NCI-H2227 (cell line): Measurements from ENCODE around the gene IPO8.
"Not testable (repeated sequence)": the region's sequence is repeated elsewhere in the genome, so short reads cannot be mapped to it uniquely, and the experiment has no call there.

Experiments
- DNase-seq: peaks from one replicate; lab custom pipeline; 2025; ENCODE audit not compliant: unreplicated experiment; lab: John Stamatoyannopoulos, UW

IPO8 gene

DNA sequence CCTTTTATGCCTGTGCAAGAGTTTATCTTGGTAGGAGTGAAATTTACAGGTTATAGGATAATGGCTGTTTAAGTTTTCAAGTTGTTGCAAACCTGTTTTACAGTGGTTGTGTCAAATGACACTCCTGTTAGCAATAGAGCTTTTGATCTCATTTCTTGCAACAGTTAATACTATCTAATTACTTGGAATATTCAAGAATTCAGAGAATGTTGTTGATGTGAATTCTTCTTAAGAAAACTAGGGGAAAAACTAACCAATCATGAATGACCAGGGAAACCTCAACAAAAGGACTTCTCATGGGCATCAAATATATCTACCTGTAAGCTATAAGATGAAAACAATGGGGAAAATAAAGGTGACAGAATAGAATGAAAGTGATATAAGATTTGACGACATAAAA is 85.0 kb downstream of the IPO8 start:
- DNase-seq, result no peak

GRCh38 chr12:30609819-30610218 is 85.8 kb downstream of the IPO8 start:
- not testable (repeated sequence) for DNase-seq

DNA sequence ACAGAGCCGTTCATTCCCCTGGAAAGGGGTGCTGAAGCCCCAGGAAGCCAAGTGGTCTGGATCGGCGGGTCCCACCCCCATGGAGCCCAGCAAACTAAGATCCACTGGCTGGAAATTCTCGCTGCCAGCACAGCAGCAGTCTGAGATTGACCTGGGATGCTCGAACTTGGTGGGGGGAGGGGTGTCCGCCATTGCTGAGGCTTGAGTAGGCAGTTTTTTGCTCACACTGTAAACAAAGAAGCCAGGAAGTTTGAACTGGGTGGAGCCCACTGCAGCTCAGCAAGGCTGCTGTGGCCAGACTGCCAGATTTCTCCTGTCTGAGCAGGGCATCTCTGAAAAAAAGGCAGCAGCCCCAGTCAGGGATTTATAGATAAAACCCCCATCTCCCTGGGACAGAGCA is 91.4 kb downstream of the IPO8 start:
- not testable (repeated sequence) for DNase-seq

DNA sequence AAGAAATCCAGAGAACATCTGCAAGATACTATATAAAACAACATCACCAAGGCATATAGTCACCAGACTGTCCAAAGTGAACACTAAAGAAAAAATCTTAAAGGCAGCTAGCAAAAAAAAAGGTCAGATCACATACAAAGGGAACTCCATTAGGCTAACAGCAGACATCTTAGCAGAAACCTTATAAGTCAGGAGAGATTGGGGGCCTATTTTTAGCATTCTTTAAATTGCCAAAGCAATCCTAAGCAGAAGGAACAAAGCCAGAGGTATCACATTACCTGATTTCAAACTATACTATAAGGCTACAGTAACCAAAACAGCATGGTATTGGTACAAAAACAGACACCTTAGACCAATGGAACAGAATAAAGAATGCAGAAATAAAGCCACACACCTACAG is 92.5 kb downstream of the IPO8 start:
- DNase-seq, result no peak

DNA sequence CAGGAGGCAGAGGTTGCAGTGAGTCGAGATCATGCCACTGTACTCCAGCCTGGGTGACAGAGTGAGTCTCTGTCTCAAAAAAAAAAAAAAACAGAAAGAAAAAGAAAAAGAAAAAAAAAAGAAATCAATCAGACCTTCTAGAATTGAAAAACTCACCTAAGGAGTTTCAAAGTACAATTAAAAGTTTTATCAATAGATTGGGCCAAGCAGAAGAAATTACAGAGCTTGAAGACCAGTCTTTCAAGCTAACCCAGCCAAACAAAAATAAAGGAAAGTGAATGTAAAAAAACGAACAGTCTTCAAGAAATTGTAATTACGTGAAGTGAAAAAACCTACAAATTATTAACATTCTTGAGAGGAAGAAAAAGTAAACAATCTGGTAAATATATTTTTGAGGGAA is 93.0 kb downstream of the IPO8 start:
- no peak for DNase-seq

DNA sequence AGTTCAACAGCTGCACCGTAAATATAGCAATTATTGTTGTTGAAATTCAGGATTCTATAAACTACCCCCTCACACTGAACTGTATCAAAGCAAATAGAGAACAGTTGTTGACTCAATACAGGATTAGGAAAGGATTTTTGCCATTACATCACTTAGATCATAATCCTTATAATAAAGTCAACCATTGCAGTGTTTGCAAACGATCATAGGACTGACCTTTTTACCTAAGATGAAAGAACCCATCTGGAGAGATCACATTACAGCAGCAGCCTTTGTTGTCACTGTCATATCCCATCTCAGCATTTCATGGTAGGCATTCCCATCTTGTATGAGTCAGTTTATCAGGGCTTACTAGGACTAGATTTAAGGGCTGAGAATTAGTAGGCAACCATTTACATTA is 96.1 kb downstream of the IPO8 start:
- DNase-seq, result peak; percentile 21

GRCh38 chr12:30598889-30599288 is 96.8 kb downstream of the IPO8 start:
- DNase-seq, result no peak

DNA sequence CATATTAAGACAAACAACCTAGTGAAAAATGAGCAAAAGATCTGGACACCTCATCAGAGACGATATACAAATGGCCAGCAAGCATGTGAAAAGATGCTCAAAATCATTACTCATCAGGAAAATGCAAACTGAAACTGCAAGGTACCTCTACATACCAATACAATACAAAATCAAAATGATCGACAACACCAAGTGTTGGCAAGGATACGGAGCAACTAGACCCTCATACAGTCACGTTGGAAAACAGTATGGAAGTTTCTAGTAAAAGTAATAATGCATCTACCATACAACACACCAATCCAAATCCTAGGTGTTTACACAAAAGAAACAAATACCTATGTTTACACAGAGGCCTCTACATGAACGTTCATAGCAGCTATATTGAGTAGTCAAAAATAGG is 99.9 kb downstream of the IPO8 start:
- no peak for DNase-seq

- no peak for DNase-seq
Measured at GRCh38 chr12:30594509-30594908, 101.2 kb downstream of the IPO8 start.

DNA sequence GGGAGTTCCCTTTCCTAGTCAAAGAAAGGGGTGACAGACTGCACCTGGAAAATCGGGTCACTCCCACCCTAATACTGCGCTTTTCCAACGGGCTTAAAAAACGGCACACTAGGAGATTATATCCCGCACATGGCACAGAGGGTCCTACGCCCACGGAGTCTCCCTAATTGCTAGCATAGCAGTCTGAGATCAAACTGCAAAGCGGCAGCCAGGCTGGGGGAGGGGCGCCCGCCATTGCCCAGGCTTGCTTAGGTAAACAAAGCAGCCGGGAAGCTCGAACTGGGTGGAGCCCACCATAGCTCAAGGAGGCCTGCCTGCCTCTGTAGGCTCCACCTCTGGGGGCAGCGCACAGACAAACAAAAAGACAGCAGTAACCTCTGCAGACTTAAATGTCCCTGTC is 107.1 kb downstream of the IPO8 start:
- DNase-seq, result not testable (repeated sequence)

GRCh38 chr12:30587782-30588181 is 107.9 kb downstream of the IPO8 start:
- no peak for DNase-seq

DNA sequence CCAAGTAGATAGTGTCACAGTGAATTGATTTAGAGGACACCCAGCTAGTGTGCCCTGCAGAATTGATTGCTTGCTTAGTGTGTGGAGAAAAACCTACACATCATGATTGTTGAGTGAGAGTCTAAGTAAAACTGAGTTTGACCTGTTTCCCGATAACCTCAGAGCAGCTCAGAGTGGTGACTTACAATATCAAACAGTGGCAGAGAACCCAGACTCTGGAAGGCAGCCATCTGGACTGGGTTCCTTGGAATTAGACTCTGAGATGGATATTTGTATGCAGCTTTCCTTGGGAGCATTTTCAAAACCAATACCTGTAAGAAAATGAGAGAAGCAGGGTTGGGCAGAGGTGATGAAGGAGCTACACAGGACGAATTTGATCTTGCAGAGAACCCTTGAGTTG is 109.8 kb downstream of the IPO8 start:
- DNase-seq, result no peak

DNA sequence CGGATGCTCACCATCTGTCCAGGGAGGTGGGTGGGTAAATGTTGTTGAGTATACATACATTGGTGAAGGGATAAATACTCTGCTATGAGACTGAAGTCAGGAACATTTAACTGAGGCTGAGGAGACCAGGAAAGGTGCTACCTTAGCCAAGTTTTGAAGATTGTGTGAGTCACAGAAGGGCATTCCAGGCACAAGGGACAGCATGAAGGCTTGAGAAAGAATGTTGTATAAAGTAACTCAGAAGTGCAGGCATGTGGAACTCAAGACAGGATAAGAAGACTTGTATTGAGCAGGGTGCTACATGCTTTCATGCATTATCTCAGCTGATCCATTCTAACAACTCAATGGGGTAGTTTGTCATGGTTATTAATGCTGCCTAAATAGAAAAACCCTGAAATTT is 112.7 kb downstream of the IPO8 start:
- DNase-seq, result no peak

DNA sequence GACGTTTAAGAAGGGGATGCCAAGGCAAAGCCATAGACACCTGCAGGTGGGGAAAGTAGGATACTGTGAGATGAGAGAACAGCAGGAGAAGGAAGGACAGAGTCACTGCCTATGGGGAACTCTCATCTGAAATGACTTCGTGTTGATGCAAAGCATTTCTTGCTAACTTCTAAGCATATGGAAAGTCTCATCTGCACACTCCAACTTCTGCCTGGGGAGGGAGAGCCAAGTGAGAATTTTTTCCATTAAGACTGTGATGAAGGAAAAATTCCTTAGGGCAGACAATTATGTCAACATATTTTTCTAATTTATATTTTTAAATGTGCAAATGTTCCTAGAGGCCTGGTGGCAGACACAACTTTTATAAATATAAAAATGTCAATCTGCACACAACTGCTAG is 115.3 kb downstream of the IPO8 start:
- DNase-seq, result no peak
